Loucy (cell line): ENCODE results near the gene ARHGAP4.
A peak's percentile ranks its signal among the peaks of the same experiment; 100 is the strongest.

Experiments used
- H2AFZ ChIP-seq: fragments of 200-600 bp; sonication (generic); 2 replicates; pipeline ENCODE4 v1.6.0; 2016; ENCODE audit warnings: antibody characterized with exemption, mild to moderate bottlenecking, low read length, moderate library complexity
- H3F3A ChIP-seq: fragments of 200-600 bp; 2 replicates; pipeline ENCODE4 v1.6.0; 2016; ENCODE audit warnings: antibody characterized with exemption, low read depth, mild to moderate bottlenecking
- H3K27me3 ChIP-seq: fragments of 200-600 bp; sonication (generic); 2 replicates; pipeline ENCODE4 v1.6.1; 2014; ENCODE audit warnings: low read length, mild to moderate bottlenecking; ENCODE audit not compliant: insufficient read depth, poor library complexity, severe bottlenecking
- H3K36me3 ChIP-seq: fragments of 200-600 bp; sonication (generic); 2 replicates; pipeline ENCODE4 v1.6.1; 2016; ENCODE audit warnings: low read length; ENCODE audit not compliant: insufficient read depth
- H3K4me1 ChIP-seq: fragments of 200-600 bp; sonication (generic); 2 replicates; pipeline ENCODE4 v1.5.1; 2014; ENCODE audit warnings: low read length, mild to moderate bottlenecking; ENCODE audit not compliant: insufficient read depth, poor library complexity, severe bottlenecking
- H3K4me2 ChIP-seq: fragments of 200-600 bp; sonication (generic); 2 replicates; pipeline ENCODE4 v1.6.0; 2014; ENCODE audit warnings: antibody characterized with exemption, low read length, low read depth, mild to moderate bottlenecking; ENCODE audit not compliant: poor library complexity, severe bottlenecking
- H3K4me3 ChIP-seq: fragments of 200-600 bp; sonication (generic); 2 replicates; pipeline ENCODE4 v1.5.1; 2014; ENCODE audit warnings: low read length, mild to moderate bottlenecking, mixed read lengths; ENCODE audit not compliant: poor library complexity, severe bottlenecking
- H3K79me2 ChIP-seq: fragments of 200-600 bp; sonication (generic); 2 replicates; pipeline ENCODE4 v1.6.1; 2014; ENCODE audit warnings: low read length; ENCODE audit not compliant: insufficient read depth
- H3K9ac ChIP-seq: fragments of 200-600 bp; sonication (generic); 2 replicates; pipeline ENCODE4 v1.6.0; 2014; ENCODE audit warnings: mild to moderate bottlenecking, low read depth, low read length, moderate library complexity; ENCODE audit not compliant: poor library complexity, severe bottlenecking
- H3K9me2 ChIP-seq: fragments of 200-600 bp; sonication (generic); replicated peaks from 2 replicates; pipeline ENCODE4 v1.6.1; 2016; ENCODE audit warnings: low read depth, low read length, mixed read lengths
- H3K9me3 ChIP-seq: fragments of 200-600 bp; sonication (generic); 2 replicates; pipeline ENCODE4 v1.6.1; 2014; ENCODE audit warnings: mild to moderate bottlenecking, antibody characterized with exemption, low read length, low read depth; ENCODE audit not compliant: insufficient read depth
- H4K20me1 ChIP-seq: fragments of 200-600 bp; sonication (generic); 2 replicates; pipeline ENCODE4 v1.6.0; 2014; ENCODE audit warnings: antibody characterized with exemption, low read length, mild to moderate bottlenecking; ENCODE audit not compliant: insufficient read depth, poor library complexity, severe bottlenecking
- EZH2phosphoT487 ChIP-seq: fragments of 200-600 bp; IDR thresholded peaks from 2 replicates; pipeline ENCODE4 v1.6.1; 2018; ENCODE audit warnings: antibody characterized with exemption, mild to moderate bottlenecking, moderate library complexity, borderline replicate concordance
- TF ChIP-seq, protein P1 (sequence below): fragments of 200-600 bp; sonication (generic); conservative IDR thresholded peaks from 2 replicates; pipeline ENCODE4 v1.5.1; 2014; ENCODE audit warnings: mild to moderate bottlenecking, antibody characterized with exemption, low read length

The ARHGAP4 gene

GRCh38 chrX:153878969-153879653, 47.0 kb downstream of the ARHGAP4 start:
- H2AFZ ChIP-seq: no peak overlapping the region
- peaks cover 16% of the 10 kb centered on the region for H3K4me1 ChIP-seq

DNA sequence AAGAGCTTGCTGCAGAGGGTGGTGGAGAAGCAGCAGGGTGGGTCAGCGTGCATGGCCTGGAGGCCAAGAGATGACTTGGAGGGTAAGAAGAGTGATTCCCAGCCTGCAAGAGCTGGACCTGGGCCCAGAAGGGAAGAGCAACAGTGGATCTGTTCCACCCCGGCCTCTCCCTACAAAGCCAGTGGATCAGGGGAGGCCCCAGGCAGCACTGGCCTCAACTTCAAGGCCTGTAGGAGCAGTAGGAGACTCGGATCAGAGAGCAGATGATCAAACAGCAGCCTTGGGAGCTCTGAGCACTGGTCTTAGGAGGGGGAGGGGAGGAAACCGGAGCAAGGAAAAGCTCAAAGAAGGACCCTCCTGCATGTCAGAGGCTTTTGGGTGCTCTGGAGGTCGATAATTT, 47.7 kb downstream of the ARHGAP4 start:
- no peaks in the 10 kb centered on the region for H3K9me2 ChIP-seq
- H3K9ac ChIP-seq: no peak overlapping the region
- H3K9me3 ChIP-seq: no peaks in the 10 kb centered on the region
- no peaks in the 10 kb centered on the region for H3K79me2 ChIP-seq
- no peak overlapping the region for H3K4me3 ChIP-seq
- no peak overlapping the region for H2AFZ ChIP-seq
- H3F3A ChIP-seq: no peaks in the 10 kb centered on the region
- no peaks in the 10 kb centered on the region for H3K36me3 ChIP-seq
- H4K20me1 ChIP-seq: no peaks in the 10 kb centered on the region
- TF ChIP-seq, protein P1, sequence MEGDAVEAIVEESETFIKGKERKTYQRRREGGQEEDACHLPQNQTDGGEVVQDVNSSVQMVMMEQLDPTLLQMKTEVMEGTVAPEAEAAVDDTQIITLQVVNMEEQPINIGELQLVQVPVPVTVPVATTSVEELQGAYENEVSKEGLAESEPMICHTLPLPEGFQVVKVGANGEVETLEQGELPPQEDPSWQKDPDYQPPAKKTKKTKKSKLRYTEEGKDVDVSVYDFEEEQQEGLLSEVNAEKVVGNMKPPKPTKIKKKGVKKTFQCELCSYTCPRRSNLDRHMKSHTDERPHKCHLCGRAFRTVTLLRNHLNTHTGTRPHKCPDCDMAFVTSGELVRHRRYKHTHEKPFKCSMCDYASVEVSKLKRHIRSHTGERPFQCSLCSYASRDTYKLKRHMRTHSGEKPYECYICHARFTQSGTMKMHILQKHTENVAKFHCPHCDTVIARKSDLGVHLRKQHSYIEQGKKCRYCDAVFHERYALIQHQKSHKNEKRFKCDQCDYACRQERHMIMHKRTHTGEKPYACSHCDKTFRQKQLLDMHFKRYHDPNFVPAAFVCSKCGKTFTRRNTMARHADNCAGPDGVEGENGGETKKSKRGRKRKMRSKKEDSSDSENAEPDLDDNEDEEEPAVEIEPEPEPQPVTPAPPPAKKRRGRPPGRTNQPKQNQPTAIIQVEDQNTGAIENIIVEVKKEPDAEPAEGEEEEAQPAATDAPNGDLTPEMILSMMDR: no peak
- no peak for TF ChIP-seq EZH2phosphoT487
- peak overlapping the region; percentile 20 for H3K4me2 ChIP-seq
- peaks cover 16% of the 10 kb centered on the region for H3K4me1 ChIP-seq
- H3K27me3 ChIP-seq: no peaks in the 10 kb centered on the region

More at GRCh38 chrX:153878969-153879653, 47.0 kb downstream of the ARHGAP4 start:
- Histone ChIP-seq H3K4me2 (no peak overlapping the region), H3K36me3 (no peaks in the 10 kb centered on the region), H3K27me3 (no peaks in the 10 kb centered on the region), H3K4me3 (no peak overlapping the region), H4K20me1 (no peaks in the 10 kb centered on the region), H3K79me2 (no peaks in the 10 kb centered on the region), H3K9ac (no peak overlapping the region), H3K9me3 (no peaks in the 10 kb centered on the region), H3K9me2 (no peaks in the 10 kb centered on the region), H3F3A (no peaks in the 10 kb centered on the region)
- TF ChIP-seq, protein P1: no peak
- TF ChIP-seq EZH2phosphoT487: no peak

DNA sequence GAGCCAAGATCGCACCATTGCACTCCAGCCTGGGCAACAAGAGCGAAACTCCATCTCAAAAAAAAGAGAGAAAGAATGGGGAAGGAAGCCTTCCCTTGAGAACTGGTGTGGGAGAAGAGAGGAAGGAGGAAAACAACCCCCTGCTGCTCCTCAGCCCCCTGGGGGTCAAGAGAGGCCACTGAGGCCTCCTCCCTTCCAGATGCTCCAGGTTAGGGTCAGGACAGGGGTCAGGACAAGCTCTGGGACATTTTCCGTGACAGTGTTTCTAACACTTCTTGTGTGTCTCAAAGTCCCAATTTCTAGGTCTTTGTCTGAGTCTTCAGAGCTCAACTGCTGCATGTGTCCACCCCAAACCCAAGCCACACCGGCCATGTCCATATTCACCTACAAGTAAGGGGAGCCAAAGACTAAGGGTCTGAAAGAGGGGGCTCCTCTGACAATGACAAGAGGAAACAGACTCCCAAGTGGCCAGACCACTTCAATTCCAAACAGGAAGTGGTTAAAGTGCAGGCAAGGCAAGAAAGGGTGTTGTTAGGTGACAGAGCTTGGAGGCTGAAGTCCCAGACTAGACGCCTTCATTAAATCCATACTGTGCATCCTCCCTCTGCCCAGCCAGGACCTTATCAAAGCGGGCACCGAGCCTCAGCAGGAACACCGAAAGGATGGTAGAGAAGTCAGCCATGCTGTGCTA, 48.3 kb downstream of the ARHGAP4 start:
- Histone ChIP-seq H3K79me2 (no peaks in the 10 kb centered on the region), H2AFZ (no peak overlapping the region), H3K9me2 (no peaks in the 10 kb centered on the region), H3K9ac (no peak overlapping the region), H3F3A (no peaks in the 10 kb centered on the region), H4K20me1 (no peaks in the 10 kb centered on the region), H3K4me2 (peak overlapping the region; percentile 20), H3K27me3 (no peaks in the 10 kb centered on the region), H3K36me3 (no peaks in the 10 kb centered on the region), H3K9me3 (no peaks in the 10 kb centered on the region), H3K4me3 (no peak overlapping the region), H3K4me1 (peaks cover 16% of the 10 kb centered on the region)
- no peak for TF ChIP-seq EZH2phosphoT487
- TF ChIP-seq, protein P1: no peak
